Liver (tissue), 9 donors: Measurements from ENCODE around the gene ZNF205. TPM values are rescaled to one million over a fixed set of nuclear protein-coding genes. Genes with fewer than 3 reads are reported as not detected.

ENCODE experiments used
- DNase-seq: peaks from one replicate; pipeline ENCODE4 v3.0.0-alpha.2; 2017; ENCODE audit warnings: low spot score
- H3K27ac ChIP-seq, 2 donors: one replicate each; pipeline ENCODE4 v1.7.0; 2013; ENCODE audit warnings: inconsistent platforms in 2 of 2, low read length in 2 of 2, control low read depth in 1 of 2, low read depth in 1 of 2, mild to moderate bottlenecking in 1 of 2
- H3K27me3 ChIP-seq, 4 donors: one replicate each; pipeline versions ENCODE4 v1.6.1 to v1.7.0; 2013; ENCODE audit warnings: low read length in 3 of 4, inconsistent platforms in 1 of 4, mild to moderate bottlenecking in 1 of 4, moderate library complexity in 1 of 4; ENCODE audit not compliant: control insufficient read depth in 4 of 4, insufficient read depth in 4 of 4
- H3K36me3 ChIP-seq, 4 donors: one replicate each; pipeline versions ENCODE4 v1.6.1 to v1.7.0; 2013; ENCODE audit warnings: low read length in 3 of 4, mild to moderate bottlenecking in 3 of 4, low read depth in 1 of 4, moderate library complexity in 1 of 4; ENCODE audit not compliant: control insufficient read depth in 4 of 4, insufficient read depth in 3 of 4
- H3K4me1 ChIP-seq, 4 donors: one replicate each; pipeline versions ENCODE4 v1.6.1 to v1.7.0; 2013; ENCODE audit warnings: low read length in 3 of 4, mild to moderate bottlenecking in 3 of 4, moderate library complexity in 1 of 4; ENCODE audit not compliant: control insufficient read depth in 4 of 4, insufficient read depth in 4 of 4
- H3K4me3 ChIP-seq, 3 donors: one replicate each; pipeline versions ENCODE4 v1.6.1 to v1.7.0; 2013; ENCODE audit warnings: low read length in 3 of 3, control low read depth in 1 of 3, low read depth in 1 of 3, mild to moderate bottlenecking in 1 of 3
- H3K9ac ChIP-seq, 2 donors: one replicate each; pipeline ENCODE4 v1.7.0; 2013; ENCODE audit warnings: low read length in 2 of 2, mild to moderate bottlenecking in 2 of 2, moderate library complexity in 2 of 2, control low read depth in 1 of 2, low read depth in 1 of 2
- H3K9me3 ChIP-seq, 4 donors: one replicate each; pipeline versions ENCODE4 v1.6.1 to v1.7.0; 2013; ENCODE audit warnings: low read length in 3 of 4; ENCODE audit not compliant: control insufficient read depth in 4 of 4
- EGR1 ChIP-seq, 2 donors: IDR thresholded peaks; 2 replicates each; pipeline ENCODE4 v1.6.1; 2016 to 2018; ENCODE audit warnings: antibody characterized with exemption in 2 of 2, low read depth in 2 of 2
- FOXA1 ChIP-seq: IDR thresholded peaks from 2 replicates; pipeline ENCODE4 v1.6.1; 2016; ENCODE audit warnings: antibody characterized with exemption
- FOXA2 ChIP-seq: IDR thresholded peaks from 2 replicates; pipeline ENCODE4 v1.6.1; 2016; ENCODE audit warnings: antibody characterized with exemption
- GABPA ChIP-seq, 2 donors: IDR thresholded peaks in 1 of 2; conservative IDR thresholded peaks in 1 of 2; 2 replicates each; pipeline ENCODE4 v1.6.1; 2016; ENCODE audit warnings: antibody characterized with exemption in 2 of 2, mild to moderate bottlenecking in 1 of 2, moderate library complexity in 1 of 2
- HNF4A ChIP-seq, 2 donors: conservative IDR thresholded peaks; 2 replicates each; pipeline ENCODE4 v1.6.1; 2016; ENCODE audit warnings: antibody characterized with exemption in 2 of 2, mild to moderate bottlenecking in 2 of 2
- HNF4G ChIP-seq: IDR thresholded peaks from 2 replicates; pipeline ENCODE4 v1.6.1; 2016; ENCODE audit warnings: antibody characterized with exemption
- JUND ChIP-seq, 2 donors: IDR thresholded peaks; 2 replicates each; pipeline ENCODE4 v1.6.1; 2016; ENCODE audit warnings: antibody characterized with exemption in 2 of 2
- MAX ChIP-seq: IDR thresholded peaks from 2 replicates; pipeline ENCODE4 v1.6.1; 2016; ENCODE audit warnings: antibody characterized with exemption
- NR2F2 ChIP-seq: IDR thresholded peaks from 2 replicates; pipeline ENCODE4 v1.6.1; 2016; ENCODE audit warnings: antibody characterized with exemption
- RAD21 ChIP-seq, 2 donors: IDR thresholded peaks; 2 replicates each; pipeline ENCODE4 v1.6.1; 2016; ENCODE audit warnings: antibody characterized with exemption in 2 of 2, mild to moderate bottlenecking in 2 of 2
- RXRA ChIP-seq, 2 donors: IDR thresholded peaks; 2 replicates each; pipeline ENCODE4 v1.6.1; 2017 to 2018; ENCODE audit warnings: antibody characterized with exemption in 2 of 2, mild to moderate bottlenecking in 1 of 2
- SP1 ChIP-seq: IDR thresholded peaks from 2 replicates; pipeline ENCODE4 v1.6.1; 2018; ENCODE audit warnings: antibody characterized with exemption, mild to moderate bottlenecking
- TAF1 ChIP-seq: conservative IDR thresholded peaks from 2 replicates; pipeline ENCODE4 v1.6.1; 2016; ENCODE audit warnings: antibody characterized with exemption, mild to moderate bottlenecking
- YY1 ChIP-seq: IDR thresholded peaks from 2 replicates; pipeline ENCODE4 v1.6.1; 2016; ENCODE audit warnings: antibody characterized with exemption, mild to moderate bottlenecking
- WGBS: extraction: QIAGEN DNeasy Blood & Tissue Kit; methylation state at CpG from one replicate; pipeline ENCODE4 v1.1.7; 2013; 5-methylcytosine and 5-hydroxymethylcytosine counted together
- polyA plus RNA-seq, 2 donors: library from polyadenylated mRNA; stranded (reverse) in 1 of 2; unstranded in 1 of 2; fragments of 200-250 nt in 1 of 2; fragments of >200 nt in 1 of 2; fragmentation: Nextera tagmentation in 1 of 2; extraction: Ambion mirVana in 1 of 2; gene quantifications; one replicate each; pipeline versions ENCODE4 v1.2.1 to v1.2.3, GENCODE V29; 2013 to 2015
- total RNA-seq, 2 donors: library from RNA; depleted of rRNA; stranded (reverse); fragments of >200 nt; gene quantifications; one replicate each; pipeline ENCODE4 v1.2.3, GENCODE V29; 2014
- TF ChIP-seq, protein P1 (sequence below): fragments of 150-350 bp; IDR thresholded peaks from 2 replicates; pipeline ENCODE4 v1.5.1; 2017; ENCODE audit warnings: improper control_type of control experiment, low read depth, low read length; ENCODE audit not compliant: missing input control
- TF ChIP-seq, protein P2 (sequence below): IDR thresholded peaks from 2 replicates; pipeline ENCODE4 v1.6.1; 2016; ENCODE audit warnings: antibody characterized with exemption, mild to moderate bottlenecking
- TF ChIP-seq, protein P3 (sequence below): IDR thresholded peaks from 2 replicates; pipeline ENCODE4 v1.6.1; 2016; ENCODE audit warnings: antibody characterized with exemption
- TF ChIP-seq, protein P4 (sequence below): IDR thresholded peaks from 2 replicates; pipeline ENCODE4 v1.6.1; 2016; ENCODE audit warnings: antibody characterized with exemption
- donor health status: healthy.
- donor health status: healthy.
- donor health status: healthy.
- donor health status: healthy.
- donor health status: healthy.

Gene ZNF205
- total and polyA plus RNA-seq, 4 donors = 2.0 to 6.9 (median 5.0) TPM

DNA sequence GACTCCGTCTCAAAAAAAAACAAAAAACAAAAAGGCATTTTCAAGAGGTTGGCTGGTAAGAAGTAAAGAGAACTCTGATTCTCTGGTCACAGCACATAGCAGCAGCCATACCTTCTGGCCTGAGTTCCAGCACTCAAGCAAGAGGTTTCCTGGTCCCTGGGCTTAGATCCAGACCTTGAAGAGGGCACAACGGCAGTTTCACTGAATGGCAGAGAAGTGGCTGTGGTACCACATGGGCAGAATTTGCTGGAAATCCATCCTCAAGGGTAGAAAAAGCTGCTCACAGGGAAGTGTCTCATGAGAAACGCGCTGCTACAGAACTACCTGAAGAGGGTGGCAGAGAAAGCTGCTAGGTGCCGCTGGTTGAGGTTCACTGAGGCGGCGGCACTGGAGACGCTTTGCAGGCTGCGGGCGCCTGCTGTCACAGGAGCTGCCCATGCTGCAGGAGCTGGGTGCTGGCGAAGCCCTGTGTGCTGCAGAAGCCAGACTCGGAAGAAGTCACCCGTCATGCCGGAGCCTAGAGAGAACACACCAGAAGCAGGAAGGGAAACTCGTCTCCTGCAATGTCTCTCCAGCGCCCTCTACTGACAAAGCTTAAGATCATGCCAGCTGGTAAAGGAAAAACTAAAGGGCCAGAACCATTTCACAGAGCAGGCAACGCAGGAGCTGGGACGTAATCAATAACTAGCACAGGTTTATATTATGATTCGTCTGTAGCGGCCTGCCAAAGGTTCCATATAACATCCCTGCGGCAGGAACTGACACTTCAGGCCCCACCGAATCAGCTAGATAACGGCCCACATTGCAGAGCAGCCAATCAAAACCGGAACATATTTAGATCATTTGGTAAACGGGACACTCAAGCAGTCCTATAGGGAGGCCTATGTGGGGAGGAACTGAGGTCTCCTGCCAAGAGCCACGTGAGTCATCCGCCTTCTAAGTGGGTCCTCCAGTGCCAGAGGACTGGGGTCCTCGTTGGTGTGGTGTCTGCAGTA lies 17.0 kb downstream of the ZNF205 start:
- H3K9ac ChIP-seq = peak overlapping the region; percentile 52 to 77
- TF ChIP-seq, protein P1, sequence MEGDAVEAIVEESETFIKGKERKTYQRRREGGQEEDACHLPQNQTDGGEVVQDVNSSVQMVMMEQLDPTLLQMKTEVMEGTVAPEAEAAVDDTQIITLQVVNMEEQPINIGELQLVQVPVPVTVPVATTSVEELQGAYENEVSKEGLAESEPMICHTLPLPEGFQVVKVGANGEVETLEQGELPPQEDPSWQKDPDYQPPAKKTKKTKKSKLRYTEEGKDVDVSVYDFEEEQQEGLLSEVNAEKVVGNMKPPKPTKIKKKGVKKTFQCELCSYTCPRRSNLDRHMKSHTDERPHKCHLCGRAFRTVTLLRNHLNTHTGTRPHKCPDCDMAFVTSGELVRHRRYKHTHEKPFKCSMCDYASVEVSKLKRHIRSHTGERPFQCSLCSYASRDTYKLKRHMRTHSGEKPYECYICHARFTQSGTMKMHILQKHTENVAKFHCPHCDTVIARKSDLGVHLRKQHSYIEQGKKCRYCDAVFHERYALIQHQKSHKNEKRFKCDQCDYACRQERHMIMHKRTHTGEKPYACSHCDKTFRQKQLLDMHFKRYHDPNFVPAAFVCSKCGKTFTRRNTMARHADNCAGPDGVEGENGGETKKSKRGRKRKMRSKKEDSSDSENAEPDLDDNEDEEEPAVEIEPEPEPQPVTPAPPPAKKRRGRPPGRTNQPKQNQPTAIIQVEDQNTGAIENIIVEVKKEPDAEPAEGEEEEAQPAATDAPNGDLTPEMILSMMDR = peak; percentile 92
- no peak for TF ChIP-seq FOXA1
- no peak for TF ChIP-seq HNF4G
- peak; percentile 16 to 42 for TF ChIP-seq GABPA (IDR thresholded peaks at IDR 0.05 in 1 of 2, conservative IDR thresholded peaks at IDR 0.05 in 1 of 2)
- no peak for TF ChIP-seq FOXA2
- TF ChIP-seq, protein P2, sequence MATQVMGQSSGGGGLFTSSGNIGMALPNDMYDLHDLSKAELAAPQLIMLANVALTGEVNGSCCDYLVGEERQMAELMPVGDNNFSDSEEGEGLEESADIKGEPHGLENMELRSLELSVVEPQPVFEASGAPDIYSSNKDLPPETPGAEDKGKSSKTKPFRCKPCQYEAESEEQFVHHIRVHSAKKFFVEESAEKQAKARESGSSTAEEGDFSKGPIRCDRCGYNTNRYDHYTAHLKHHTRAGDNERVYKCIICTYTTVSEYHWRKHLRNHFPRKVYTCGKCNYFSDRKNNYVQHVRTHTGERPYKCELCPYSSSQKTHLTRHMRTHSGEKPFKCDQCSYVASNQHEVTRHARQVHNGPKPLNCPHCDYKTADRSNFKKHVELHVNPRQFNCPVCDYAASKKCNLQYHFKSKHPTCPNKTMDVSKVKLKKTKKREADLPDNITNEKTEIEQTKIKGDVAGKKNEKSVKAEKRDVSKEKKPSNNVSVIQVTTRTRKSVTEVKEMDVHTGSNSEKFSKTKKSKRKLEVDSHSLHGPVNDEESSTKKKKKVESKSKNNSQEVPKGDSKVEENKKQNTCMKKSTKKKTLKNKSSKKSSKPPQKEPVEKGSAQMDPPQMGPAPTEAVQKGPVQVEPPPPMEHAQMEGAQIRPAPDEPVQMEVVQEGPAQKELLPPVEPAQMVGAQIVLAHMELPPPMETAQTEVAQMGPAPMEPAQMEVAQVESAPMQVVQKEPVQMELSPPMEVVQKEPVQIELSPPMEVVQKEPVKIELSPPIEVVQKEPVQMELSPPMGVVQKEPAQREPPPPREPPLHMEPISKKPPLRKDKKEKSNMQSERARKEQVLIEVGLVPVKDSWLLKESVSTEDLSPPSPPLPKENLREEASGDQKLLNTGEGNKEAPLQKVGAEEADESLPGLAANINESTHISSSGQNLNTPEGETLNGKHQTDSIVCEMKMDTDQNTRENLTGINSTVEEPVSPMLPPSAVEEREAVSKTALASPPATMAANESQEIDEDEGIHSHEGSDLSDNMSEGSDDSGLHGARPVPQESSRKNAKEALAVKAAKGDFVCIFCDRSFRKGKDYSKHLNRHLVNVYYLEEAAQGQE = peak; percentile 6
- TF ChIP-seq HNF4A (conservative IDR thresholded peaks at IDR 0.05) = peak in 1 of 2 donors; percentile 31
- TF ChIP-seq YY1 = peak; percentile 67
- TF ChIP-seq, protein P3, sequence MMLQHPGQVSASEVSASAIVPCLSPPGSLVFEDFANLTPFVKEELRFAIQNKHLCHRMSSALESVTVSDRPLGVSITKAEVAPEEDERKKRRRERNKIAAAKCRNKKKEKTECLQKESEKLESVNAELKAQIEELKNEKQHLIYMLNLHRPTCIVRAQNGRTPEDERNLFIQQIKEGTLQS = peak; percentile 16
- peak; percentile 40 for TF ChIP-seq MAX
- TF ChIP-seq EGR1 (IDR thresholded peaks at IDR 0.05; ENCODE audit: low read depth in 2 of 2) = no peak
- TF ChIP-seq RAD21 (IDR thresholded peaks at IDR 0.05) = peak; percentile 91 to 94
- no peak for TF ChIP-seq JUND (IDR thresholded peaks at IDR 0.05)
- peak; percentile 41 for TF ChIP-seq SP1
- TF ChIP-seq NR2F2 = no peak
- TF ChIP-seq, protein P4, sequence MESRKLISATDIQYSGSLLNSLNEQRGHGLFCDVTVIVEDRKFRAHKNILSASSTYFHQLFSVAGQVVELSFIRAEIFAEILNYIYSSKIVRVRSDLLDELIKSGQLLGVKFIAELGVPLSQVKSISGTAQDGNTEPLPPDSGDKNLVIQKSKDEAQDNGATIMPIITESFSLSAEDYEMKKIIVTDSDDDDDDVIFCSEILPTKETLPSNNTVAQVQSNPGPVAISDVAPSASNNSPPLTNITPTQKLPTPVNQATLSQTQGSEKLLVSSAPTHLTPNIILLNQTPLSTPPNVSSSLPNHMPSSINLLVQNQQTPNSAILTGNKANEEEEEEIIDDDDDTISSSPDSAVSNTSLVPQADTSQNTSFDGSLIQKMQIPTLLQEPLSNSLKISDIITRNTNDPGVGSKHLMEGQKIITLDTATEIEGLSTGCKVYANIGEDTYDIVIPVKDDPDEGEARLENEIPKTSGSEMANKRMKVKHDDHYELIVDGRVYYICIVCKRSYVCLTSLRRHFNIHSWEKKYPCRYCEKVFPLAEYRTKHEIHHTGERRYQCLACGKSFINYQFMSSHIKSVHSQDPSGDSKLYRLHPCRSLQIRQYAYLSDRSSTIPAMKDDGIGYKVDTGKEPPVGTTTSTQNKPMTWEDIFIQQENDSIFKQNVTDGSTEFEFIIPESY = no peak
- peak; percentile 27 to 30 for TF ChIP-seq RXRA (IDR thresholded peaks at IDR 0.05)
- no peak for TF ChIP-seq TAF1
- peak; percentile 61 for DNase-seq
- H3K4me3 ChIP-seq = peak overlapping the region; percentile 36 to 62 (median 54)
- H3K9me3 ChIP-seq = no peaks in the 10 kb centered on the region
- no peaks in the 10 kb centered on the region for H3K27me3 ChIP-seq
- H3K36me3 ChIP-seq = peaks cover 0 to 2% (median 0%) of the 10 kb centered on the region in 4 donors
- 13% methylated on average over 28 of the region's 28 CpGs for WGBS
- peak overlapping the region; percentile 42 to 65 for H3K27ac ChIP-seq
- peaks cover 4 to 40% (median 31%) of the 10 kb centered on the region in 4 donors for H3K4me1 ChIP-seq
